K562 (cell line): Measurements from ENCODE around the gene POLD1. TPM values are rescaled to one million over a fixed set of nuclear protein-coding genes. Genes with fewer than 3 reads are reported as not detected.

Experiments
- BRD9 ChIP-seq: fragments of 450-650 bp; IDR thresholded peaks from 2 replicates; pipeline ENCODE4 v1.6.1; 2018; ENCODE audit warnings: low read depth; ENCODE audit not compliant: partially characterized antibody
- EWSR1 ChIP-seq: fragments of 450-650 bp; IDR thresholded peaks from 2 replicates; pipeline ENCODE4 v1.6.1; 2018; ENCODE audit warnings: borderline replicate concordance, mild to moderate bottlenecking, low read depth, moderate library complexity; ENCODE audit not compliant: partially characterized antibody
- MAFF ChIP-seq: IDR thresholded peaks from 2 replicates; pipeline ENCODE4 v1.6.1; 2012; ENCODE audit warnings: low read length, improper control_type of control experiment
- MTA3 ChIP-seq: fragments of 450-650 bp; formaldehyde crosslinking; IDR thresholded peaks from 2 replicates; pipeline ENCODE4 v1.6.1; 2017; ENCODE audit warnings: mild to moderate bottlenecking, borderline replicate concordance
- NFIC ChIP-seq: fragments of 450-650 bp; IDR thresholded peaks from 2 replicates; pipeline ENCODE4 v1.6.1; 2017; ENCODE audit warnings: mild to moderate bottlenecking, inconsistent platforms
- POLR2G ChIP-seq: fragments of 200-400 bp; formaldehyde crosslinking; IDR thresholded peaks from 2 replicates; pipeline ENCODE4 v1.6.1; 2017; ENCODE audit warnings: low read depth, mild to moderate bottlenecking, antibody characterized with exemption, low read length, moderate library complexity
- ZC3H4 ChIP-seq: sonication (generic); formaldehyde crosslinking; IDR thresholded peaks from 2 replicates; pipeline ENCODE4 v1.9.0; 2021; ENCODE audit warnings: missing genetic modification reagents, borderline replicate concordance
- ZNF57 ChIP-seq: fragments of 450-650 bp; formaldehyde crosslinking; IDR thresholded peaks from 2 replicates; pipeline ENCODE4 v1.4.0; 2020; ENCODE audit warnings: mild to moderate bottlenecking, moderate library complexity
- ZNF699 ChIP-seq: fragments of 250-450 bp; sonication (Bioruptor Pico); IDR thresholded peaks from 2 replicates; pipeline ENCODE4 v1.8.0; 2021; ENCODE audit warnings: mild to moderate bottlenecking, moderate library complexity; ENCODE audit not compliant: insufficient replicate concordance
- ZZZ3 ChIP-seq: fragments of 450-650 bp; IDR thresholded peaks from 2 replicates; pipeline ENCODE4 v1.6.1; 2016; ENCODE audit warnings: antibody characterized with exemption, mild to moderate bottlenecking, moderate library complexity
- polyA plus RNA-seq, 8 experiments: library from polyadenylated mRNA; depleted of rRNA in 4 of 8; stranded (reverse) in 5 of 8; unstranded in 3 of 8; fragments of >200 nt; fragmentation: Nextera tagmentation in 2 of 8; fragmentation: Illumina TruSeq in 1 of 8; extraction: Ambion mirVana in 2 of 8; extraction: Trizol in 1 of 8; gene quantifications; 2 replicates each; pipeline versions ENCODE4 v1.2.1 to v1.2.3, GENCODE V29; 2011 to 2014; ENCODE audit warnings: inconsistent platforms in 1 of 8, missing spikeins in 1 of 8
- total RNA-seq, 7 experiments: library from RNA; depleted of rRNA in 6 of 7; stranded (reverse); fragments of >200 nt in 6 of 7; fragmentation: Illumina TruSeq in 2 of 7; extraction: Trizol in 2 of 7; gene quantifications; 2 replicates each; pipeline versions ENCODE4 v1.2.1 to v1.2.3, GENCODE V29; 2011 to 2021; ENCODE audit warnings: low replicate concordance in 1 of 7
- TF ChIP-seq, protein P1 (sequence below): sonication (generic); formaldehyde crosslinking; IDR thresholded peaks from 2 replicates; pipeline ENCODE4 v1.8.0; 2023; ENCODE audit warnings: mild to moderate bottlenecking, missing genetic modification reagents
- TF ChIP-seq, protein P2 (sequence below): fragments of 450-650 bp; IDR thresholded peaks from 2 replicates; pipeline ENCODE4 v1.6.1; 2018; ENCODE audit not compliant: partially characterized antibody
- TF ChIP-seq, protein P3 (sequence below): fragments of 250-450 bp; sonication (Bioruptor Pico); IDR thresholded peaks from 2 replicates; pipeline ENCODE4 v1.4.0; 2020; ENCODE audit warnings: mild to moderate bottlenecking, moderate library complexity
- TF ChIP-seq, protein P4 (sequence below): sonication (generic); formaldehyde crosslinking; IDR thresholded peaks from 2 replicates; pipeline ENCODE4 v1.8.1; 2022; ENCODE audit warnings: missing genetic modification reagents
- TF ChIP-seq, protein P5 (sequence below): fragments of 250-450 bp; sonication (Bioruptor Pico); IDR thresholded peaks from 2 replicates; pipeline ENCODE4 v1.5.0; 2021

POLD1 gene
- total and polyA plus RNA-seq, 9 of the 15 experiments (the other 6 are each of a cell fraction or from before 2014, with no cell fraction given) = 1.3 to 312 (median 47.8) TPM

DNA sequence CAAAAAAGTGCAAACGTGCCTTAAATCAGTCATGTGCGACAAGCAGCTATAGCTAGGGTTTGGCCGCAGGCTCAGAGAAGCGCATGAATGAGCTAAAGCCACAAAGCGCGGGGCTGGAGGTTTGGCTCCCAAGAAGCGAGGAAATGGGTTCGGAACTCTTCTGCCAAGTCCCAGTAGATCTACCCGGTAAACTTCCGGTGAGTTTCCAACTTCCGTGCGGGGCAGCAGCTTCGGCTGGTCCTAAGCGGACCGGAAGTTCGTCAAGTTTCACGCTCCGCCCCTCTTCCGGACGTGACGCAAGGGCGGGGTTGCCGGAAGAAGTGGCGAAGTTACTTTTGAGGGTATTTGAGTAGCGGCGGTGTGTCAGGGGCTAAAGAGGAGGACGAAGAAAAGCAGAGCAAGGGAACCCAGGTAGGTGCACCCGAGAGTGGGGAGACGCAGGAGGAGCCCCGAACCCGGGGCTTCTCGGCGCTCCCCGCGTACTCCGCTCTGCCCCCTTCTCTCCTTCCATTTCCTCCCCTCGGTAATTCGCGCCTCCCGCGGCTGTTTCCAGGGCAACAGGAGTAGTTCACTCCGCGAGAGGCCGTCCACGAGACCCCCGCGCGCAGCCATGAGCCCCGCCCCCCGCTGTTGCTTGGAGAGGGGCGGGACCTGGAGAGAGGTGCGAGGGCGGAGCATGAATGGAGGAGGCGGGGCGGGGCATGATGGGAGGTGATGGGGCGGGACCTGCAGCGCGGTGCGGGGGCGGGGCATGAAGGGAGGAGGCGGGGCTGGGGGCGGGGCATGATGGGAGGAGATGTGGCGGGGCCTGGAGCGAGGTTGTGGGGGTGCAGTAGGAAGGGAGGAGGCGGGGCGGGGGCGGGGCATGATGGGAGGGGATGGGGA is 7.7 kb upstream of the POLD1 start, which contains the start of gene NR1H2 (continued):
- peak; percentile 58; the same call in 1 of the 2 replicates for TF ChIP-seq ZC3H4 (CRISPR knock-in tag)
- TF ChIP-seq POLR2G = peak; percentile 84
- no peak for TF ChIP-seq MAFF
- TF ChIP-seq, protein P1, sequence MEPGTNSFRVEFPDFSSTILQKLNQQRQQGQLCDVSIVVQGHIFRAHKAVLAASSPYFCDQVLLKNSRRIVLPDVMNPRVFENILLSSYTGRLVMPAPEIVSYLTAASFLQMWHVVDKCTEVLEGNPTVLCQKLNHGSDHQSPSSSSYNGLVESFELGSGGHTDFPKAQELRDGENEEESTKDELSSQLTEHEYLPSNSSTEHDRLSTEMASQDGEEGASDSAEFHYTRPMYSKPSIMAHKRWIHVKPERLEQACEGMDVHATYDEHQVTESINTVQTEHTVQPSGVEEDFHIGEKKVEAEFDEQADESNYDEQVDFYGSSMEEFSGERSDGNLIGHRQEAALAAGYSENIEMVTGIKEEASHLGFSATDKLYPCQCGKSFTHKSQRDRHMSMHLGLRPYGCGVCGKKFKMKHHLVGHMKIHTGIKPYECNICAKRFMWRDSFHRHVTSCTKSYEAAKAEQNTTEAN (CRISPR knock-in tag) = 0 out of 2 replicates have a peak, but pooled peaks have one; percentile 79
- TF ChIP-seq, protein P2, sequence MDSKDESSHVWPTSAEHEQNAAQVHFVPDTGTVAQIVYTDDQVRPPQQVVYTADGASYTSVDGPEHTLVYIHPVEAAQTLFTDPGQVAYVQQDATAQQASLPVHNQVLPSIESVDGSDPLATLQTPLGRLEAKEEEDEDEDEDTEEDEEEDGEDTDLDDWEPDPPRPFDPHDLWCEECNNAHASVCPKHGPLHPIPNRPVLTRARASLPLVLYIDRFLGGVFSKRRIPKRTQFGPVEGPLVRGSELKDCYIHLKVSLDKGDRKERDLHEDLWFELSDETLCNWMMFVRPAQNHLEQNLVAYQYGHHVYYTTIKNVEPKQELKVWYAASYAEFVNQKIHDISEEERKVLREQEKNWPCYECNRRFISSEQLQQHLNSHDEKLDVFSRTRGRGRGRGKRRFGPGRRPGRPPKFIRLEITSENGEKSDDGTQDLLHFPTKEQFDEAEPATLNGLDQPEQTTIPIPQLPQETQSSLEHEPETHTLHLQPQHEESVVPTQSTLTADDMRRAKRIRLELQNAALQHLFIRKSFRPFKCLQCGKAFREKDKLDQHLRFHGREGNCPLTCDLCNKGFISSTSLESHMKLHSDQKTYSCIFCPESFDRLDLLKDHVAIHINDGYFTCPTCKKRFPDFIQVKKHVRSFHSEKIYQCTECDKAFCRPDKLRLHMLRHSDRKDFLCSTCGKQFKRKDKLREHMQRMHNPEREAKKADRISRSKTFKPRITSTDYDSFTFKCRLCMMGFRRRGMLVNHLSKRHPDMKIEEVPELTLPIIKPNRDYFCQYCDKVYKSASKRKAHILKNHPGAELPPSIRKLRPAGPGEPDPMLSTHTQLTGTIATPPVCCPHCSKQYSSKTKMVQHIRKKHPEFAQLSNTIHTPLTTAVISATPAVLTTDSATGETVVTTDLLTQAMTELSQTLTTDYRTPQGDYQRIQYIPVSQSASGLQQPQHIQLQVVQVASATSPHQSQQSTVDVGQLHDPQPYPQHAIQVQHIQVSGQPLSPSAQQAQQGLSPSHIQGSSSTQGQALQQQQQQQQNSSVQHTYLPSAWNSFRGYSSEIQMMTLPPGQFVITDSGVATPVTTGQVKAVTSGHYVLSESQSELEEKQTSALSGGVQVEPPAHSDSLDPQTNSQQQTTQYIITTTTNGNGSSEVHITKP = peak; percentile 93
- TF ChIP-seq ZNF699 (CRISPR knock-in tag) = no peak
- no peak for TF ChIP-seq ZNF57 (CRISPR knock-in tag)
- TF ChIP-seq, protein P3, sequence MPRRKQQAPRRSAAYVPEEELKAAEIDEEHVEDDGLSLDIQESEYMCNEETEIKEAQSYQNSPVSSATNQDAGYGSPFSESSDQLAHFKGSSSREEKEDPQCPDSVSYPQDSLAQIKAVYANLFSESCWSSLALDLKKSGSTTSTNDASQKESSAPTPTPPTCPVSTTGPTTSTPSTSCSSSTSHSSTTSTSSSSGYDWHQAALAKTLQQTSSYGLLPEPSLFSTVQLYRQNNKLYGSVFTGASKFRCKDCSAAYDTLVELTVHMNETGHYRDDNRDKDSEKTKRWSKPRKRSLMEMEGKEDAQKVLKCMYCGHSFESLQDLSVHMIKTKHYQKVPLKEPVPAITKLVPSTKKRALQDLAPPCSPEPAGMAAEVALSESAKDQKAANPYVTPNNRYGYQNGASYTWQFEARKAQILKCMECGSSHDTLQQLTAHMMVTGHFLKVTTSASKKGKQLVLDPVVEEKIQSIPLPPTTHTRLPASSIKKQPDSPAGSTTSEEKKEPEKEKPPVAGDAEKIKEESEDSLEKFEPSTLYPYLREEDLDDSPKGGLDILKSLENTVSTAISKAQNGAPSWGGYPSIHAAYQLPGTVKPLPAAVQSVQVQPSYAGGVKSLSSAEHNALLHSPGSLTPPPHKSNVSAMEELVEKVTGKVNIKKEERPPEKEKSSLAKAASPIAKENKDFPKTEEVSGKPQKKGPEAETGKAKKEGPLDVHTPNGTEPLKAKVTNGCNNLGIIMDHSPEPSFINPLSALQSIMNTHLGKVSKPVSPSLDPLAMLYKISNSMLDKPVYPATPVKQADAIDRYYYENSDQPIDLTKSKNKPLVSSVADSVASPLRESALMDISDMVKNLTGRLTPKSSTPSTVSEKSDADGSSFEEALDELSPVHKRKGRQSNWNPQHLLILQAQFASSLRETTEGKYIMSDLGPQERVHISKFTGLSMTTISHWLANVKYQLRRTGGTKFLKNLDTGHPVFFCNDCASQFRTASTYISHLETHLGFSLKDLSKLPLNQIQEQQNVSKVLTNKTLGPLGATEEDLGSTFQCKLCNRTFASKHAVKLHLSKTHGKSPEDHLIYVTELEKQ = no peak
- TF ChIP-seq, protein P4, sequence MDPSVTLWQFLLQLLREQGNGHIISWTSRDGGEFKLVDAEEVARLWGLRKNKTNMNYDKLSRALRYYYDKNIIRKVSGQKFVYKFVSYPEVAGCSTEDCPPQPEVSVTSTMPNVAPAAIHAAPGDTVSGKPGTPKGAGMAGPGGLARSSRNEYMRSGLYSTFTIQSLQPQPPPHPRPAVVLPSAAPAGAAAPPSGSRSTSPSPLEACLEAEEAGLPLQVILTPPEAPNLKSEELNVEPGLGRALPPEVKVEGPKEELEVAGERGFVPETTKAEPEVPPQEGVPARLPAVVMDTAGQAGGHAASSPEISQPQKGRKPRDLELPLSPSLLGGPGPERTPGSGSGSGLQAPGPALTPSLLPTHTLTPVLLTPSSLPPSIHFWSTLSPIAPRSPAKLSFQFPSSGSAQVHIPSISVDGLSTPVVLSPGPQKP (CRISPR knock-in tag) = no peak
- TF ChIP-seq ZZZ3 = no peak
- TF ChIP-seq, protein P5, sequence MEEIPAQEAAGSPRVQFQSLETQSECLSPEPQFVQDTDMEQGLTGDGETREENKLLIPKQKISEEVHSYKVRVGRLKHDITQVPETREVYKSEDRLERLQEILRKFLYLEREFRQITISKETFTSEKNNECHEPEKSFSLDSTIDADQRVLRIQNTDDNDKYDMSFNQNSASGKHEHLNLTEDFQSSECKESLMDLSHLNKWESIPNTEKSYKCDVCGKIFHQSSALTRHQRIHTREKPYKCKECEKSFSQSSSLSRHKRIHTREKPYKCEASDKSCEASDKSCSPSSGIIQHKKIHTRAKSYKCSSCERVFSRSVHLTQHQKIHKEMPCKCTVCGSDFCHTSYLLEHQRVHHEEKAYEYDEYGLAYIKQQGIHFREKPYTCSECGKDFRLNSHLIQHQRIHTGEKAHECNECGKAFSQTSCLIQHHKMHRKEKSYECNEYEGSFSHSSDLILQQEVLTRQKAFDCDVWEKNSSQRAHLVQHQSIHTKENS (CRISPR knock-in tag) = no peak
- no peak for TF ChIP-seq EWSR1
- peak; percentile 66 for TF ChIP-seq NFIC
- TF ChIP-seq MTA3 = peak; percentile 89
- peak; percentile 82 for TF ChIP-seq BRD9
